NB4 (cell line): ENCODE measurements around the gene PDCD6IP.

Experiments used
- POLR2A ChIP-seq: IDR thresholded peaks from 2 replicates; pipeline ENCODE4 v1.6.1; 2011; ENCODE audit warnings: mild to moderate bottlenecking; ENCODE audit not compliant: insufficient read length; ENCODE audit errors: extremely low read depth
- TF ChIP-seq, protein P1 (sequence below): IDR thresholded peaks from one replicate; pipeline ENCODE4 v1.5.1; 2012; ENCODE audit warnings: low read depth, low read length

GRCh38 chr3:33792167-33792892, 6.1 kb upstream of the PDCD6IP start:
- no peak for TF ChIP-seq POLR2A
- TF ChIP-seq, protein P1, sequence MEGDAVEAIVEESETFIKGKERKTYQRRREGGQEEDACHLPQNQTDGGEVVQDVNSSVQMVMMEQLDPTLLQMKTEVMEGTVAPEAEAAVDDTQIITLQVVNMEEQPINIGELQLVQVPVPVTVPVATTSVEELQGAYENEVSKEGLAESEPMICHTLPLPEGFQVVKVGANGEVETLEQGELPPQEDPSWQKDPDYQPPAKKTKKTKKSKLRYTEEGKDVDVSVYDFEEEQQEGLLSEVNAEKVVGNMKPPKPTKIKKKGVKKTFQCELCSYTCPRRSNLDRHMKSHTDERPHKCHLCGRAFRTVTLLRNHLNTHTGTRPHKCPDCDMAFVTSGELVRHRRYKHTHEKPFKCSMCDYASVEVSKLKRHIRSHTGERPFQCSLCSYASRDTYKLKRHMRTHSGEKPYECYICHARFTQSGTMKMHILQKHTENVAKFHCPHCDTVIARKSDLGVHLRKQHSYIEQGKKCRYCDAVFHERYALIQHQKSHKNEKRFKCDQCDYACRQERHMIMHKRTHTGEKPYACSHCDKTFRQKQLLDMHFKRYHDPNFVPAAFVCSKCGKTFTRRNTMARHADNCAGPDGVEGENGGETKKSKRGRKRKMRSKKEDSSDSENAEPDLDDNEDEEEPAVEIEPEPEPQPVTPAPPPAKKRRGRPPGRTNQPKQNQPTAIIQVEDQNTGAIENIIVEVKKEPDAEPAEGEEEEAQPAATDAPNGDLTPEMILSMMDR: no peak
